BLaER1 treated with 17β-estradiol and CSF1 and Interleukin-3, amounts not matched to agents 10 nM and 100 nM (cell line): ENCODE results near the gene IRF2BP2.
A peak's percentile ranks its signal among the peaks of the same experiment; 100 is the strongest.

Experiments
- H3K27ac ChIP-seq, 11 experiments: shearing (Covaris generic); formaldehyde crosslinking; 2 replicates each; pipeline ENCODE4 v1.8.1; 2022
- H3K27me3 ChIP-seq, 11 experiments: shearing (Covaris generic); formaldehyde crosslinking; 2 replicates each; pipeline ENCODE4 v1.8.1; 2022
- H3K36me3 ChIP-seq, 11 experiments: shearing (Covaris generic); formaldehyde crosslinking; 2 replicates each; pipeline ENCODE4 v1.8.1; 2022
- H3K4me1 ChIP-seq, 10 experiments: shearing (Covaris generic); formaldehyde crosslinking; 2 replicates each; pipeline ENCODE4 v1.8.1; 2022
- H3K4me2 ChIP-seq, 11 experiments: shearing (Covaris generic); formaldehyde crosslinking; 2 replicates each; pipeline ENCODE4 v1.8.1; 2022
- H3K4me3 ChIP-seq, 10 experiments: shearing (Covaris generic); formaldehyde crosslinking; 2 replicates each; pipeline ENCODE4 v1.8.1; 2022
- H3K9ac ChIP-seq, 11 experiments: shearing (Covaris generic); formaldehyde crosslinking; 2 replicates each; pipeline ENCODE4 v1.8.1; 2022
- H3K9me3 ChIP-seq, 11 experiments: shearing (Covaris generic); formaldehyde crosslinking; replicated peaks in 1 of 11; 2 replicates each; pipeline ENCODE4 v1.8.1; 2022
- H4K20me1 ChIP-seq, 11 experiments: shearing (Covaris generic); formaldehyde crosslinking; 2 replicates each; pipeline ENCODE4 v1.8.1; 2022
- Cebpa-rat ChIP-seq, 11 experiments: shearing (Covaris generic); IDR thresholded peaks; 2 replicates each; pipeline ENCODE4 v1.8.1; 2022

Gene IRF2BP2

GRCh38 chr1:234627009-234627950 lies 17.3 kb upstream of the IRF2BP2 start:
- H3K4me2 ChIP-seq, result no peak overlapping the region
- no peaks in the 10 kb centered on the region for H4K20me1 ChIP-seq
- peaks cover 19 to 24% (median 21%) of the 10 kb centered on the region in 10 experiments for H3K4me1 ChIP-seq
- no peak overlapping the region for H3K9ac ChIP-seq
- H3K27ac ChIP-seq, result no peak overlapping the region
- H3K27me3 ChIP-seq, result no peaks in the 10 kb centered on the region
- H3K9me3 ChIP-seq, result no peaks in the 10 kb centered on the region
- H3K4me3 ChIP-seq, result no peak overlapping the region
- TF ChIP-seq Cebpa-rat (IDR thresholded peaks at IDR 0.05), result peak in 8 of 11 experiments; percentile 25 to 95 (median 85); a peak in 12 of 22 replicates
- H3K36me3 ChIP-seq, result no peaks in the 10 kb centered on the region

GRCh38 chr1:234626391-234626790 lies 16.4 kb upstream of the IRF2BP2 start:
- Histone ChIP-seq H3K9ac (no peak overlapping the region), H3K36me3 (no peaks in the 10 kb centered on the region), H3K4me3 (no peak overlapping the region), H3K9me3 (no peaks in the 10 kb centered on the region), H3K27ac (no peak overlapping the region), H3K27me3 (no peaks in the 10 kb centered on the region), H3K4me2 (no peak overlapping the region), H4K20me1 (no peaks in the 10 kb centered on the region), H3K4me1 (peaks cover 21 to 31% (median 27%) of the 10 kb centered on the region in 10 experiments)
- TF ChIP-seq Cebpa-rat (IDR thresholded peaks at IDR 0.05), result no peak

- Histone ChIP-seq H3K4me1 (peaks cover 26 to 42% (median 37%) of the 10 kb centered on the region in 10 experiments), H3K9me3 (no peaks in the 10 kb centered on the region), H3K36me3 (no peaks in the 10 kb centered on the region), H3K27ac (peak overlapping the region in 3 of 11 experiments; percentile 28 to 53 (median 41); a peak in 3 of 22 replicates), H4K20me1 (no peaks in the 10 kb centered on the region), H3K27me3 (no peaks in the 10 kb centered on the region), H3K4me3 (no peak overlapping the region), H3K9ac (no peak overlapping the region; a peak in 1 of 22 replicates), H3K4me2 (peak overlapping the region in 10 of 11 experiments; percentile 10 to 74 (median 44); a peak in 14 of 22 replicates)
- TF ChIP-seq Cebpa-rat (IDR thresholded peaks at IDR 0.05), result no peak
Observed at GRCh38 chr1:234624724-234625117, 14.7 kb upstream of the IRF2BP2 start.

GRCh38 chr1:234621657-234622335 lies 11.8 kb upstream of the IRF2BP2 start:
- Histone ChIP-seq H3K27me3 (no peaks in the 10 kb centered on the region), H3K9me3 (no peaks in the 10 kb centered on the region), H3K36me3 (no peaks in the 10 kb centered on the region), H3K9ac (no peak overlapping the region), H3K27ac (no peak overlapping the region), H3K4me1 (peaks cover 39 to 66% (median 58%) of the 10 kb centered on the region in 10 experiments), H4K20me1 (no peaks in the 10 kb centered on the region), H3K4me3 (no peak overlapping the region), H3K4me2 (peak overlapping the region in 8 of 11 experiments; percentile 1 to 37 (median 6); a peak in 6 of 22 replicates)
- TF ChIP-seq Cebpa-rat (IDR thresholded peaks at IDR 0.05), result no peak

GRCh38 chr1:234621127-234621468 lies 11.1 kb upstream of the IRF2BP2 start:
- Histone ChIP-seq H3K36me3 (no peaks in the 10 kb centered on the region), H3K9ac (no peak overlapping the region), H3K4me2 (peak overlapping the region in 4 of 11 experiments; percentile 64 to 86 (median 74); a peak in 6 of 22 replicates), H3K9me3 (no peaks in the 10 kb centered on the region), H3K27ac (peak overlapping the region in 2 of 11 experiments; percentile 63 to 65; a peak in 1 of 22 replicates), H3K4me1 (peaks cover 44 to 72% (median 65%) of the 10 kb centered on the region in 10 experiments), H3K27me3 (no peaks in the 10 kb centered on the region), H3K4me3 (no peak overlapping the region), H4K20me1 (no peaks in the 10 kb centered on the region)
- no peak for TF ChIP-seq Cebpa-rat (IDR thresholded peaks at IDR 0.05)

- Histone ChIP-seq H3K9me3 (no peaks in the 10 kb centered on the region), H3K4me3 (no peak overlapping the region), H3K27me3 (no peaks in the 10 kb centered on the region), H3K27ac (peak overlapping the region in 10 of 11 experiments; percentile 41 to 72 (median 60); a peak in 17 of 22 replicates), H3K4me1 (peaks cover 38 to 78% (median 67%) of the 10 kb centered on the region in 10 experiments), H3K36me3 (no peaks in the 10 kb centered on the region), H3K4me2 (peak overlapping the region; percentile 7 to 86 (median 64); a peak in 20 of 22 replicates), H4K20me1 (no peaks in the 10 kb centered on the region), H3K9ac (peak overlapping the region in 6 of 11 experiments; percentile 4 to 54 (median 26); a peak in 7 of 22 replicates)
- peak in 1 of 11 experiments; percentile 2; a peak in 1 of 22 replicates for TF ChIP-seq Cebpa-rat (IDR thresholded peaks at IDR 0.05)
Observed at GRCh38 chr1:234620272-234621126, 10.5 kb upstream of the IRF2BP2 start.

- Histone ChIP-seq H3K4me2 (peak overlapping the region; percentile 7 to 86 (median 64); a peak in 20 of 22 replicates), H4K20me1 (no peaks in the 10 kb centered on the region), H3K36me3 (no peaks in the 10 kb centered on the region), H3K4me3 (no peak overlapping the region), H3K9me3 (no peaks in the 10 kb centered on the region), H3K4me1 (peaks cover 33 to 79% (median 69%) of the 10 kb centered on the region in 10 experiments), H3K9ac (peak overlapping the region in 6 of 11 experiments; percentile 4 to 54 (median 26); a peak in 8 of 22 replicates), H3K27me3 (no peaks in the 10 kb centered on the region), H3K27ac (peak overlapping the region; percentile 11 to 72 (median 58); a peak in 18 of 22 replicates)
- peak in 3 of 11 experiments; percentile 33 to 54 (median 38); a peak in 3 of 22 replicates for TF ChIP-seq Cebpa-rat (IDR thresholded peaks at IDR 0.05)
Observed at GRCh38 chr1:234619794-234620247, 9.8 kb upstream of the IRF2BP2 start.

- no peak for TF ChIP-seq Cebpa-rat (IDR thresholded peaks at IDR 0.05)
- no peaks in the 10 kb centered on the region for H3K27me3 ChIP-seq
- H4K20me1 ChIP-seq, result no peaks in the 10 kb centered on the region
- H3K27ac ChIP-seq, result peak overlapping the region in 7 of 11 experiments; percentile 5 to 65 (median 27); a peak in 11 of 22 replicates
- no peak overlapping the region for H3K9ac ChIP-seq
- peak overlapping the region in 7 of 11 experiments; percentile 16 to 86 (median 69); a peak in 13 of 22 replicates for H3K4me2 ChIP-seq
- no peak overlapping the region for H3K4me3 ChIP-seq
- peaks cover 33 to 79% (median 69%) of the 10 kb centered on the region in 10 experiments for H3K4me1 ChIP-seq
- H3K9me3 ChIP-seq, result no peaks in the 10 kb centered on the region
- H3K36me3 ChIP-seq, result no peaks in the 10 kb centered on the region
Observed at GRCh38 chr1:234619071-234619480, 9.1 kb upstream of the IRF2BP2 start.
